Dermis blood vessel endothelial cell (primary cell): ENCODE results near the gene ABI1. TPM values are rescaled to one million over a fixed set of nuclear protein-coding genes. Genes with fewer than 3 reads are reported as not detected.
"Not testable (repeated sequence)": the region's sequence is repeated elsewhere in the genome, so short reads cannot be mapped to it uniquely, and the experiment has no call there.

ENCODE experiments used
- DNase-seq: peaks from one replicate; pipeline ENCODE4 v3.0.0; 2010
- total RNA-seq: library from RNA; depleted of rRNA; stranded (reverse); fragments of >200 nt; gene quantifications from 2 replicates; pipeline ENCODE4 v1.2.3, GENCODE V29; 2014

ABI1 gene
- total RNA-seq: 40.5 and 47.1 TPM in 2 replicates

DNA sequence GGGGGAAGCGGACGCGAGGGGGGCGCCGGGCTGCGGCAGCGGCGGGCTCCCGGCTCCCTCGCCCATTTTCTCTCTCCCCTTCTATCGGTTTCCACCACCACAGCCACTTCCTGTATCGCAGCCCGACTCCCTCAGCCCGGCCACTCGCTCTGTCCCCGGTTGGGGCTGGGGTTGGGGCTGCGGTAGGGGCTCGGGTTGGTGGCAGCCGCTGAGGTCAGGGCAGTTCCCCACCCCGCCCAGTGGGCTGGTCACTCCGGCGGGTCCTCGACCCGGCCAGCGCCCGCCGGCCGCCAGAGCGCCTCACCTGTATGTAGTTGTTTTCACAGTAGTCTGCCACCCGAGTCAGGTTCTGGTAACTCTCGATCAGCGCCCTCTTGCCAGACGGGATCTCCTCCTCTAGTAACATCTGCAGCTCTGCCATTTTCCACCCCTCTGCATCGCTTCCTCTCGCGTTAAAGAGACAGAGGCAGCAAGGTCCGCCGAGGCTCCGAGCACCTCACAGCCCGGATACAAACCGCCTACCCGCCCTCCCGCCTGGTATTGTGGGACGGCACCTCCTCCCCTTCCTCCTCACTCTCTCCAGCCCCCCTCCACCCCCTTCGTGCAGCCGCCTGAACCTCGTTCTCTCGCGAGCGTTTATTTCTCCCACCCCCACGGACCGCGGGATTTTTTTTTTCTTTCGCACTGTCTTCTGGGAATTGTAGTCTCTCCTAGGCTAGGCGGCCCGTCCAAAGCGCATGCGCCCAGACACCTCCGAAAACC is at the start of gene ABI1:
TSS of gene ABI1 (minus strand) at position 516 of the 762 bp plus-strand sequence. CDS start at position 421, 95 bp downstream.
- DNase-seq: peak; percentile 99

DNA sequence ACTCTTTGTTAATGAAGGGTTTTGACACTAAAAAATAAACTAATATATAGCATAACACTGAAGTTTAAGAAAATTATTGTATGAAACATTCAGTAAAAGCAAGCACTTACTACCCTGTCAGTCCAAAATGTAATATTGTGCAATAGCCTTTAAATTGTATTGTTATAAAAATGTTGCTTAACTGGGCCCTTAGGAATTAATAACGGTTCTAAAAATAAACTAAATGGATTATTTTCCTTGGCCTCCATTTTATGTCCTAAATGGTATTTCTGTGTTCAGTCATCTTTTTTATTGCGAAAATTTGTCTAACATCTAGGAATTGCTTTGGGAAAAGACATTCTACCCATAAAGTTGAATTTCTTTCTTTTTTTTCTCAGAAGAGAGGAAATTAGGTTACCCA is 49.0 kb upstream of the ABI1 start:
- no peak for DNase-seq

DNA sequence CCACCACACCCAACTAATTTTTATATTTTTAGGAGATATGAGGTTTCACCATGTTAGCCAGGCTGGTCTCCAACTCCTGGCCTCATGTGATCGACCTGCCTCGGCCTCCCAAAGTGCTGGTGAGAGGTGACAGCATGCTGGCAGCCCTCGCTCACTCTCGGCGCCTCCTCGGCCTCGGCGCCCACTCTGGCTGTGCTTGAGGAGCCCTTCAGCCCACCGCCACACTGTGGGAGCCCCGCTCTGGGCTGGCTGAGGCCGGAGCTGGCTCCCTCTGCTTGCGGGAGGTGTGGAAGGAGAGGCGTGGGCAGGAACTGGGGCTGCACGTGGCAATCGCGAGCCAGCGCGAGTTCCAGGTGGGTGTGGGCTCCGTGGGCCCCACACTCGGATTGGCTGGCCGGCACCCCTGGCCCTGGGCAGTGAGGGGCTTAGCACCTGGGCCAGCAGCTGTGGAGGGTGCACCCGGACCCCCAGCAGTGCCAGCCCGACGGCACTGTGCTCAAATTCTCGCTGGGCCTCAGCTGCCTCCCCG is 44.6 kb upstream of the ABI1 start:
- not testable (repeated sequence) for DNase-seq

DNA sequence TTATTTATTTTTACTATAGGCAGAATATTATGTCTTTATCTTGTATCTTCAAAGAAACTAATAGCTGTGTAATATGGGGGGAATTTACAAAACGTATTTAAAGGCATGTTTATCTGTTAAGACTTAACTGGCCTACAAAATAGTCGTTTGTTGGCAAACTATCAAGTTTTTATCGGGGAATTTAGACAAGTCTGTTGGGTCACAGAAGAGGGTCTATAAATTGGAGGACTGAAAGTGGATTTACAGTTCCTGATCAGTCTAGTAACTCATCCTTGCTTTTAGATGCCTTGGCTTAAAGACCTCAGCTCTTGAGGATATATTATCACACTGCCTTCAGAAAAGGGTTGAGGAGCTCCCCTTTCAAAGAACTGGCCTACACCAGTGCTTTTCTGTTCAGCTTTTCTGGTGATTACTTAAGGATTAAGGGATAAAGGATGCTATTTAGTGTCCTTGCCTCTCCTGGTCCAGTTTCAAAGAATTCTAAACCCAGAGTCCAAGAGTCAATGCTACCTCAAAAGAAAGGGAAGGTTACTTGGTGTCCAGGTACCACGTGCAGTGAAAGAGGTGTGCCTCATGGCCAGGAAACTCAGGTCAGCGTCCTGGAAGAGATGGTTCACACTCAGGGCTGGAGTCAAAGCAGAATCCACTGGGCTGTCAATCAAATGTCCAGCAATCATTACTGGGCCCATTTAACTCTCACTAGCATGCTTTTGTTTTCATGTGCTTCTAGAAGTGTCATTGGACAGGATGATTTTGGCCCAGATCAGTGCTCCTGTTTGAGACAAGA is 42.9 kb upstream of the ABI1 start:
- DNase-seq: no peak

DNA sequence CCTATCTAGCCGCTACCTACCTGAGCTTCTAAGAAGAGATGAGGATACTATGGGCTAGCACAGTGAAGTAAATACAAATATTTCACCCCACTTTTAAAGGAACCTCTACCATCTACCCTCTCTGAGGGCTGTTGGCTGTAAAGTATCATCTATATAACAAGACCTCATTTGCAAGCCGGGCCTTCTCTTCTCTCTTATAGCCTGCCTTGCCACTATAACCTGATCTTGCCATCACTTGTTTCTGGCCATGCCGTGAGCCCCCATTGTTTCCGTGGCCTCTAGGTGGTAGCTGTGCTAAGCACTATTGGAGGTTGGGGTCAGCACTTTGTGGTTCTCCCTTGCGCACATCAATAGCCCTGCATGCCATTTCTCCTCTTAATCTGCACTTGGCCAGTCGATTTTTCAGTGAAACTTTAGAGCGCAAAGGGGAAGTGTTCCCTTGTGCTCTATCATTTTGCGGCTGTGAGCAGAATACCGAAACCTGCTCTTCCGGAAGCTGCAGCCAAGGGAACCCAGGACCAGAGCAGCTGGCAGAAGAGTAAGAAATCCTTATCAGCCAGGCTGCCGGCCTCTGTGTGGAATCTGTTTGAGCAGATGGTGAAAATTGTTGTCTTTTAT is 31.7 kb upstream of the ABI1 start:
- not testable (repeated sequence) for DNase-seq

DNA sequence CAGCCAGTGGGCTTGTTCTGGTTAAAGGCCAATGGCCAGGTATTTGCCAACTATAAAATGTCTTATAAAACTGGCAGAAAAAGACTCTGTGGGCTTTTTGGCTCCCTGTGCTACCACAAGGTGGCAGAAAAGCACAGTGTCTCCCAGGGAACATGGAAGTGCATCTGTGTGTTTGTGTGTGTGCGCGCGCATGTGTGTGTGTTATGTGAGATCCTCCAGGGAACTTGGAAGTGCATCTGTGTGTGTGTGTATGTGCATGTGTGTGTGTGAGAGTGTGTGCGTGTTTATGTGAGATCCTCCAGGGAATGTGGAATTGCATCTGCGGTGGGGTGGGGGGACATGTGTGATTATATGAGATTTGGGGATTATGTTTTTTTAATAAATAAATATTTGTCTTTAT is 30.2 kb upstream of the ABI1 start:
- peak; percentile 84 for DNase-seq

DNA sequence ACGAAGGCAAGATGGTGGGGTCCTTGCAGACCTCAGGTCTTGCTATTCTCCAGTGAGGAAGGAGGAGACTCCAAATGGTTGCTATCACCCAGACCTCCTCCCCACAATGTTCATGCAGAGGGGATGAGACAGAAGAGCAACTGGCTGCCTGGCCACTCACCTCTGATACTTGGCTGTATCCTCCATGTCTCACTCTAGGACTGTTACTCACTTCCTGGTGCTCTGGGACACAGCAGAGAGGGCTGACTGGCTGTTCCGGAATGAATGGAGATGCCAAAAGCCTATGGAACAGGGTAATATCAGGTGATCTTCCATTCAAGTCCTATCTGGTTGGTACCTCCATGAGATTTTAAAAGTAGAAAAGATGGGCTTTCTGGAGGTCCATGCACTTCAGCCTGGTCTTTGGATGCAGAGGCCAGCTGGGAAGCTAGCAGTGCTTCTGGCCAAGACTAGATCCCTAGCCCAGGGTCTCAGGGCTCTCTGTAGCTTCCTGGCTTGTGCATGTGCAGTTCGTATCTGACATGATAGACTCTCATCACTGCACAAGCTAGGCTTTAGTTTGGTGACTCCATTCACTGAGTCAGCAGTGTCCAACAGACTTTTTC is 27.0 kb upstream of the ABI1 start:
- DNase-seq: peak; percentile 44

DNA sequence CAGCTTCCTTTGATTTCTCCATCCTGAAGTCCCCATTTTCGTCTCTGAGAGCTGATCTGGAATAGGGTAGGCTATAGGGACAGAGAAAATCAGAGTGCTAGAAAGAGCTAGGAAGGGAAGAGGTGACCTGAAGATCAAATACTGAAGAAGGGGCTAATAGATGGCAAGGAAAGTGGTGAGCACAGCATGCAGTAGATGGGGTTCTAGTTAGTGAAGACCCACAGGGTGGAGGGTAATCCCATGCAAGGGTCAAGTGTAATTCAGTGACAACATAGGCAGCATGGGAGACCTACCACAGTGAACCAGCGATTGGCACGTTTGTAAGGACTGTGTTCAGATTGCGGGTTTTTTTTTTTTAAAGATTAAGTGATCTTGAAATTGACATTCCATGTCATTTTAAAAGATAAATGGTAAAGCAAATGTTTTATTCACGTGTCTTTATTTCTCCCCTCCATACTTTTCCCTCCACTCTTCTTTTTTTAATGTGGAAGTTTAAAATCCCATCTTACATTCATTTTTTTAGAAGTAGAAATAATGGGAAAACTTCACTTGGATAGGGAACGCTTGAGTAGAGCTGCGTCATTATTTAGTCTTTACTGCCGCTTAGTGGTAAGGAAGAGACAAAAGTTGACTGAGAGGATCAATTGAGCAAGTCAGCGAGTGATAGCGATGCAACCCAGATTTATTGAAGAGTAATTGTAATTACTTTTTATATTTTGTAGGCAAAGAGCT is 21.0 kb upstream of the ABI1 start:
- peak; percentile 82 for DNase-seq

DNA sequence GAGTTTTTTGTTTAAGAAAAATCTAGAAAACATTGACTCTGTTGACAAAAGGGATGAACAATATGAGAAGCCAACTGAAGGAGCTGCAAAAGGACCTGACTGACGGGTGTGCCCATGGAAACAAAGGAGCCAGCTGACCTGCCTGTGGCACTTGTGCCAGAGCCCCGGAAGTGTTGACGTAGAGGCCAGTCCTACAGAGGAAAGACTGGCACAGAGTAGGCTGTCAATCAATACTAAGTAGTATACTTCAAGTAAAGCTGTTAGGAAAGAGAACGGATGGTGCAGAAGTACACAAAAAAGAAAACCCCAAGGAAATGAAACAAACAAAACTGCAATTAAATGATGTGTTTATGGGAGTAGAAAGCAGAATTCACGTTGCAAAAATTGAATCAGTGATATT is 19.0 kb upstream of the ABI1 start:
- no peak for DNase-seq

DNA sequence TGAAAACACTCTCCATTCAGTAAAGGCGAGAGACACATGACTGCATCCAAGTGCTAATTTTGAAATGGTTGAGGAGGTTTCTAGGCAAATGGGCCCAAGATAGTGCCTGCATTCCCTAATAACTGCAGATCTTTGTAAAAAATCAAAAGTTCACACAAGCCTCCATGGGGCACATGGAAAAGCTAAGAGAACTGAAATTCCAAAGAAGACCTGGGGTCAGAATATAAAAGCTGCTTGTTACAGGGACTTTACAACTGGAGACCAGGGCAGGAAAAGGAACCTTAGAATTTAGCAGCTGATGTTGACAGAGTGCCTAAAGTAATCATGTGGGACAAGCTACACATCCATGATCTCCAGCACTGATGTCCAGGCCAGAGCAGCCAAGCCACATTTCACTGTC is 10.0 kb upstream of the ABI1 start:
- no peak for DNase-seq

DNA sequence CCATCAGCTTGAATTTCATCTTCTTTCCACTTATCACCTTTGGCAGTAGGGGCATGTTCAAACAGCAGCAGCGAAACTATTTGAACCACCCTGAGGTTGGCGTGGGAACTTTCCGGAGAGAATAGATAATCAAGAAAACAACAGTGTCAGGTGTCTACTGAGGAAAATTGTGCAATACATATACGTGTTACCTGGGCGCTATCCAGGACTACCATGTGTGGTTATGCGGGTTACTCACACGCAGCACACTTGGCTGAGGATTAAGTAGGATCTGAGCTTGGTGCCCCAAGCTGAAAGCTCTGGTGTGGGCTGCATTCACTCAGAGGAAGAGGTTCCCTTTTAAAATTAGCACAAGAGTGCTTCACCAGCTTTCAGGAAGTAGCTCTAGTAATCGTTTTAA is 8.8 kb upstream of the ABI1 start:
- no peak for DNase-seq

DNA sequence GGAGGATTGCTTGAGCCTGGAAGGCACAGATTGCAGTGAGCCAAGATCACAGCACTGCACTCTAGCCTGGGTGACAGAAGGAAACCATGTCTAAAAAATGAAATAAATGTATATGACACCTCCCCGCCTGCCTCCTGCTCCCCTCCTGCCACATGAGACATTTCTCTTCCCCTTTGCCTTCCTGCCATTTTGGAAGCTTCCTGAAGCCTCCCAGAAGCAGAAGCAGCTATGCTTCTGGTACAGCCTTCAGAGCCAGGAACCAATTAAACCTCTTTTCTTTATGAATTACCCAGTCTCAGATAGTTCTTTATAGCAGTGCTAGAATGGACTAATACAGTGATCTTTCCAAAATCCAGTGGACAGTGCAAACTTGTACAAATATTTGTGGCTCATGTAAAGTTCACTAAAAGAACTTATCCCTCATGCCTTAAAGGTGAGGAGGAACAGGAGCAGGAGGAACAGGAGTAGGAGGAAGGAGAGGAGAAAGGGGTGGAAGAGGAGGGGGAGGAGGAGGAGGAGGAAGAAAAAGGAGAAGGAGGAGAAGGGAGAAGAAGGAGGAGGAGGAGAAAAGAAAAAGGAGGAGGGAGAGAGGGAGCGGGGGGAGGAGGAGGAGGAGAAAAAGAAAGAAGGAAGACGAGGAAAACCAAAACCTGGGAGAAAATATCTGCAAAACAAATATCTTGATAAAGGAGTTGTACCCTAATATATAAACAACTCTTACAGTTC is 2.8 kb upstream of the ABI1 start:
- DNase-seq: no peak

DNA sequence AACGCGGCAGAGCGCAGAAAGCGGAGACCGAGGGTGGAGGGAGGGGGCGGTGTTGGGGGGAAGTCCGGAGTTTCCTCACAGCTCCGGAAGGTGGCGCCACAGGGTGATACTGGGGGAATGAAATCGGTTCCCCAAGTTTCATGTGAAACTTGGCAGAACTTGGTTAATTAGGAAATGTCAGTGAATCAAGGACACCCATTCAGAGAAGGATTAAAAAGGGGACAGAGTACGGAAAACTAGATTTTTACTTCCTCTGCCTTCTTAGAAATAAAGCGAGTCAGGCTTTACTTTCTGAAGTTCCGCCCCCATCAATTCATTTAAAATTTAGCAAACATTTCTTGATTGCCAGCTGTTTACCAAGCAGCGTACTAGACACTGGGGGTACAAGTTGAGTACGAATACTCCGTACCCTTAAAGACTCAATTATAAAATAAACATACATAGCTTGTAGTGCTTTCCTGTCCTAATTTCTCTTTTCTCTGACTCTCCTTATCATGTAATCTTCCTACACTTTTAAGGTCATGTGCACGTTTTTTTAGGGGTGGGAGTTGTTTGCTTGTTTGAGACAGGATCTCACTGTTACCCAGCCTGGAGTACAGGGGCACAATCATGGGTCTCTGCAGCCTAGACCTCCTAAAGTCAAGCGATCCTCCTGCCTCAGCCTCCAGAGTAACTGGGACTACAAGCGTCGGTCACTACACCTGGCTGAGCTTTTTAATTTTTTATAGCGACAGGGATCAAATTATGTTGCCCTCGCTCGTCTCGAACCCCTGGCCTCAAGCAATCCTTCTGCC is 644 bp upstream of the ABI1 start:
- DNase-seq: no peak

DNA sequence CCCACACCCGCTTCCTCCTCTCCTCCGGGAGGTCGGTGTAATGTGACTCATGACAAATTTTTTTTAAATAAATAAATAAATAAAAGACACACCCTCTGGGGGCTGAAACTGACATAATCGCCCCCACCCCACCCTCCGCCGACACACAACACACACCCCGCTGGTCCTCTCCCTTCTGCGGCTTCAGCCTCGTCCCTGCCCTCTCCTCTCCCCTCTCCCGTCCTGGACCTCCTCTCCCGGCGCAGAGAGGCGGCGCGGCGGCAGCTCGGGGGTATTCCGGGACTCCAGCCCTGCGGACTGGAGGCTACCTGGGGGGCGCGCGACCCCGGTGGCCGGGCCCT is 686 bp downstream of the ABI1 start:
- peak; percentile 68 for DNase-seq

DNA sequence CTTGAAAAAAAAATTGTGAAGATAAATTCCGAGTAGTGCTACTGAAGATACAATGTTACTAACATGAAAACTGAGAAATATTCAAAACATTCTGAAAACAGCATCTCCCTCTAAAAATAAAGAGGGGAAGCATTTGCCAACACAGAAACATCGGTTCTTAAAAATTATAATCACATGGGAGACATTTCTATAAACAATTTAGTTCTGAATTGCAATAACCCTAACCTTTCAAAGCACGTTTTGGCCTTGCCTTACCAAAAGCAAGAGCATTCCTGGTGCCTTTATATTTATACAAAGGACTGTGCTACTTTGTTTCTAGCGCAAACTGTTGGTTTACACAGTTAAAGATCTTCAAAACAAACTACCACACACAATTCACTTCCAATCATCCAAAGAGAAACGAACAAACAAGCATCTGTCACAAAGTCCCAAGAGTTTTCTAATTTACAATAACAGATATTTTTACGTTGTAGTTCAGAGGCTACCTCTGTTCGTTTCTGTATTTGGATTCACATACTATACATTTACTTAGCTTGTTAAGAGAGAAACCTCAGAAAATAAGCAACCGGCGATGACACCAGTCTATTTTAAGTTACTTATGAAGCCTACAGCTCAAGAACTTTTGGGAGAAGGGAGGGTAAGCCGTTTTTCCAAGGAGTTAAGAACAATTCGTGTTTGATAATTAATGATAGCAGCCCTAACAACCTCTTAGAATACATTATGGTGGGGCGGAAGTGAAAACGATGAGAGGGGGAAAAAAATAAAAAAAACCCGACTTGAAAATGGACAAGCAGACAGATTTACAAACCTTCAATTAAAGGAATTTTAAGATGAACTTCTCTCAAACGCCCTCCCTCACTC is 1.3 kb downstream of the ABI1 start:
- DNase-seq: no peak

DNA sequence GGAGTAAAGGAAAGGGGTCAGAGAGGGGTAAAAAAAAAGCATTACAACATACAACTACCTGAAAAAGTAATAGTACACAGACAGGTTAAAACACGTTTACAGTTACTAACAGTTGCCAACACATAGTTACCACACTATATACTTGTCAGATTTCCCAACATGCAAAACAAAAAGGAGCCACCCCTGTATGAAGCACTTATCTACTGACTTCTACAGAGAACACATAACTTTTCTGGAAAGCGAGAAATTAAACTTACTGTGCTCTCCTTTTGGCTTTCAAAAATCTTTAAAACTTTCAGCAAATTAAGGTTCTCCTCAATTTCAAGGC is 2.1 kb downstream of the ABI1 start:
- DNase-seq: no peak

DNA sequence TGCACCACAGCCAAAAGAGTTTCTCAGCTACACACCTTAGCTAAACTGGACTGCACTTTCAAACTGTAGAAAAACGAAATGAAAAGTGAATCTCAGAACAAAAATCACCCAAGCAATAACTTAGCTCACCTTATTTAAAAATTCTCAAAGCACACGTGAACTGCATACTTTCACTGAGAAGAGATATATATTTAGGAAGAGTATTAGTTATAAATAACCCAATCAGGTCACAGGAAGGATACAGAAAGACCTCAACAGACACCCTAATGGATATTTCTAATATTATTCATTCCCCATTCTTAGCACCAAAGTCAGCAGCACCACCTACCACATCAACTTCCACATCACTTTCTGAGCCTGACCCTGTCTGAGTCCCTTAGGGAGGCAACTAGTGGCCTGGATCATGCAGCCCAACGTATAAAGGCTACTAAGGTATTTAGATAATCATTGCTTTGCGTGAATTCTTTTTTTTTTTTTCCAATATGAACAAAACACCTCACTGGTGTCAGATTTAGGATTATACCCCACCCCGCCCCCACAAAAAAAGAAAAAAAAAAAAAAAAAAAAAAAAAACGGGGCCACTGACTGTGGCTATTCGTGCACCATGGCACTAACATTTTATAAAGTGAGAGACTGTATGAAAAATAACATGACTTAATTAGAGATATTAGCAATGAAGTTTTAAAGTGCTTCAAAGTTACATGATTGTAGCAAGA is 2.6 kb downstream of the ABI1 start:
- DNase-seq: peak; percentile 41

DNA sequence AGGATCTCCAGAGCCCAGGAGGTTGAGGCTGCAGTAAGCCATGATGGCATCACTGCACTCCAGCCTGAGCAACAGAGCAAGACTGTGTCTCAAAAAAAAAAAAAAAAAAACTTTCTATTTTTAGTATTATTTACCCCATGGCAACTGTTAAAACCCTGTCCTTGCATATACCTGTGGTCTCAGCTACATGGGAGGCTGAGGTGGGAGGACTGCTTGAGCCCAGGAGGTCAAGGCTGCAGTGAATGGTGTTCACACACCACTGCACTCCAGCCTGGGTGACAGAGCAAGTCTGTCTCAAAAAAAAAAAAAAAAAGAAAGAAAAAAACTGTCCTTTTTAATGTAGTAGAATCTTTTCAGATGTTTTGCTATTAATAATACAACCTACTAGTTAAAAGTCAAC is 3.2 kb downstream of the ABI1 start:
- DNase-seq: not testable (repeated sequence)

DNA sequence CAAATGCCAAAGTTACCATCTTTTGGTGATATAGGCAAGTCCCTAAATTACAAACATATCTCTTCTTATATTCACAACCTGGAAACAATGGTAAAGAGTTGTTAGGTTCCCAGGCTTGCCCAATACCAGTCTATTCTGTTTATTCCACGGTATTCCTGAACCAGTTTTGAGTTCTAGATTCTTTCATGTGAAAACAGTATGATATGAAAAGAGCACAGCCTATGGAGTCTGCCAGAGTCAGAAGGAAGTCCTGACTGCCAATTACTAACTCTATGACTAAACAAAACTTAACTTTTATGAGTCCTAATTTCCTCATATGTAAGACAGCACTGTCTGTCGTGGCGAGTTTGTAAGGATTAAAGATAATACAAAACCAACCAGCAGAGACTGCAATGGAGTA is 5.6 kb downstream of the ABI1 start:
- peak; percentile 48 for DNase-seq
